ENCODE measurements around the gene ADRA2C. TPM values are rescaled to one million over a fixed set of nuclear protein-coding genes. Genes with fewer than 3 reads are reported as not detected.

Gene ADRA2C
- total RNA-seq, 1 experiment from 2014 or later, result 8.6 TPM

GRCh38 chr4:3749081-3749480 is 17.1 kb upstream of the ADRA2C start:
- peaks cover 3% of the 10 kb centered on the region for H3K23me2 ChIP-seq (ENCODE audit: insufficient read length, low read depth, low read length, poor library complexity, severe bottlenecking)
- H2AK5ac ChIP-seq (ENCODE audit: insufficient read length, low read length), result no peak overlapping the region
- H3K9ac ChIP-seq (ENCODE audit: extremely low read depth, insufficient read length, low read length), result no peak overlapping the region

More at GRCh38 chr4:3749081-3749480, 17.1 kb upstream of the ADRA2C start:
- Mint-ChIP-seq H3K27me3 (ENCODE audit: low read depth) (peaks cover 56% of the 10 kb centered on the region), H3K4me1 (peaks cover 30 to 47% of the 10 kb centered on the region in 2 experiments), H3K36me3 (ENCODE audit: insufficient read depth in 1 of 3, low read depth in 3 of 3) (no peaks in the 10 kb centered on the region; a peak in 1 of 7 replicates), H3K9me3 (peaks cover 0 to under 1% of the 10 kb centered on the region in 2 experiments; a peak in 3 of 5 replicates), H3K27ac (no peak overlapping the region; a peak in 1 of 7 replicates), H3K4me3 (no peak overlapping the region)
- H4K8ac ChIP-seq (replicated peaks; ENCODE audit: insufficient read length, low read depth, low read length), result no peak overlapping the region
- no peaks in the 10 kb centered on the region for H3K79me1 ChIP-seq (ENCODE audit: insufficient read depth, low read depth, low read length, poor library complexity, severe bottlenecking)
- H3K79me2 ChIP-seq (ENCODE audit: insufficient read depth, low read length), result no peaks in the 10 kb centered on the region
- H4K91ac ChIP-seq (ENCODE audit: insufficient read length, low read depth, low read length), result no peak overlapping the region
- H2BK20ac ChIP-seq (ENCODE audit: low read depth, low read length, poor library complexity, severe bottlenecking), result no peak overlapping the region
- TF ChIP-seq CTCF (conservative IDR thresholded peaks at IDR 0.05), result no peak
- no peak overlapping the region for H3K56ac ChIP-seq (ENCODE audit: insufficient read length, low read depth, low read length)
- H2BK5ac ChIP-seq (ENCODE audit: insufficient read length, low read length), result no peak overlapping the region
- H3T11ph ChIP-seq (ENCODE audit: low read length), result no peak overlapping the region
- H3K27me3 ChIP-seq (ENCODE audit: insufficient read depth, low read length), result no peaks in the 10 kb centered on the region
- no peak overlapping the region for H2BK15ac ChIP-seq (ENCODE audit: low read depth, low read length)
- H3K18ac ChIP-seq (ENCODE audit: insufficient read length, low read depth, low read length), result no peak overlapping the region
- no peaks in the 10 kb centered on the region for H3K9me3 ChIP-seq (ENCODE audit: control insufficient read depth, low read depth, low read length)
- no peak overlapping the region for H2BK12ac ChIP-seq (ENCODE audit: insufficient read length, low read depth, low read length)
- no CpG with 5 or more reads among the region's 12 CpGs for WGBS (ENCODE audit: extremely low coverage, insufficient read length, low lambda C conversion rate)
- no peak overlapping the region for H3K4ac ChIP-seq (ENCODE audit: low read depth, low read length)
- no peak overlapping the region for H3K27ac ChIP-seq (ENCODE audit: insufficient read length, low read depth, low read length)
- no peak overlapping the region for H3K14ac ChIP-seq (ENCODE audit: insufficient read depth, low read length)
- H2BK120ac ChIP-seq (ENCODE audit: low read depth, low read length, poor library complexity, severe bottlenecking), result no peak overlapping the region
- H2AFZ ChIP-seq (ENCODE audit: low read length), result no peak overlapping the region
- no peak overlapping the region for H3K23ac ChIP-seq (ENCODE audit: insufficient read length, low read depth, low read length)
- no peak for DNase-seq
- H3K4me2 ChIP-seq (ENCODE audit: insufficient read depth, insufficient read length, low read length), result no peak overlapping the region
- H4K20me1 ChIP-seq (ENCODE audit: control insufficient read depth, insufficient read depth, insufficient read length), result no peaks in the 10 kb centered on the region
- H3K4me1 ChIP-seq (ENCODE audit: insufficient read depth, low read length), result no peaks in the 10 kb centered on the region
- no peak overlapping the region for H4K5ac ChIP-seq (ENCODE audit: insufficient read length, low read depth, low read length)

Measured in H9 (cell line).